Mesenchymal stem cell (in vitro differentiated cells and primary cell): ENCODE results near the gene SAMD10.
"Not testable (repeated sequence)": the region's sequence is repeated elsewhere in the genome, so short reads cannot be mapped to it uniquely, and the experiment has no call there.

Experiments used
- DNase-seq: peaks from one replicate; pipeline ENCODE4 v3.0.0-alpha.2; 2013
- H2AFZ ChIP-seq: one replicate; pipeline ENCODE4 v1.6.1; 2013; ENCODE audit warnings: low read depth, mild to moderate bottlenecking, control low read depth, inconsistent platforms, low read length, moderate library complexity
- H2AK5ac ChIP-seq: 2 replicates; pipeline ENCODE4 v1.6.1; 2013; ENCODE audit warnings: low read length, moderate library complexity, mild to moderate bottlenecking, inconsistent platforms; ENCODE audit not compliant: severe bottlenecking
- H2BK120ac ChIP-seq: one replicate; pipeline ENCODE4 v1.6.1; 2013; ENCODE audit warnings: low read depth, mild to moderate bottlenecking, inconsistent platforms, low read length, moderate library complexity
- H2BK12ac ChIP-seq, 2 experiments: one replicate each; pipeline ENCODE4 v1.6.1; 2013; ENCODE audit warnings: inconsistent platforms in 2 of 2, low read length in 2 of 2, mild to moderate bottlenecking in 2 of 2, moderate library complexity in 2 of 2, control low read depth in 1 of 2
- H2BK15ac ChIP-seq: one replicate; pipeline ENCODE4 v1.6.1; 2013; ENCODE audit warnings: mild to moderate bottlenecking, low read depth, inconsistent platforms; ENCODE audit not compliant: poor library complexity, severe bottlenecking
- H2BK5ac ChIP-seq: 2 replicates; pipeline ENCODE4 v1.6.1; 2013; ENCODE audit warnings: low read depth, mild to moderate bottlenecking, low read length, control low read depth, inconsistent platforms; ENCODE audit not compliant: poor library complexity, severe bottlenecking
- H3K14ac ChIP-seq, 2 experiments: one replicate each; pipeline ENCODE4 v1.6.1; 2013; ENCODE audit warnings: inconsistent platforms in 2 of 2, low read length in 2 of 2, control low read depth in 1 of 2, mild to moderate bottlenecking in 1 of 2, moderate library complexity in 1 of 2
- H3K18ac ChIP-seq, 2 experiments: one replicate each; pipeline ENCODE4 v1.6.1; 2013; ENCODE audit warnings: inconsistent platforms in 2 of 2, low read length in 2 of 2, control low read depth in 1 of 2, low read depth in 1 of 2, mild to moderate bottlenecking in 1 of 2
- H3K23ac ChIP-seq, 2 experiments: one replicate each; pipeline ENCODE4 v1.6.1; 2013; ENCODE audit warnings: inconsistent platforms in 2 of 2, low read length in 2 of 2, mild to moderate bottlenecking in 2 of 2, moderate library complexity in 2 of 2, control low read depth in 1 of 2
- H3K27ac ChIP-seq: 2 replicates; pipeline ENCODE4 v1.5.1; 2013; ENCODE audit warnings: mild to moderate bottlenecking, moderate library complexity, low read length, control low read depth, inconsistent platforms; ENCODE audit not compliant: poor library complexity, severe bottlenecking
- H3K27me3 ChIP-seq, 2 experiments: 2 replicates each; pipeline versions ENCODE4 v1.6.1 to v1.7.0; 2013; ENCODE audit warnings: low read length in 2 of 2, mild to moderate bottlenecking in 2 of 2, moderate library complexity in 2 of 2, control low read depth in 1 of 2, inconsistent platforms in 1 of 2; ENCODE audit not compliant: control insufficient read depth in 1 of 2, insufficient read depth in 1 of 2
- H3K36me3 ChIP-seq, 2 experiments: 2 replicates each; pipeline versions ENCODE4 v1.6.1 to v1.7.0; 2013; ENCODE audit warnings: low read length in 2 of 2, control low read depth in 1 of 2, inconsistent platforms in 1 of 2, low read depth in 1 of 2, mild to moderate bottlenecking in 1 of 2; ENCODE audit not compliant: insufficient read depth in 2 of 2, control insufficient read depth in 1 of 2
- H3K4ac ChIP-seq, 2 experiments: one replicate each; pipeline ENCODE4 v1.6.1; 2013; ENCODE audit warnings: inconsistent platforms in 2 of 2, low read length in 2 of 2, mild to moderate bottlenecking in 2 of 2, moderate library complexity in 2 of 2, control low read depth in 1 of 2, low read depth in 1 of 2
- H3K4me1 ChIP-seq: 2 replicates; pipeline ENCODE4 v1.6.1; 2013; ENCODE audit warnings: low read depth, low read length, control low read depth; ENCODE audit not compliant: control insufficient read depth, insufficient read depth
- H3K4me2 ChIP-seq: 2 replicates; pipeline ENCODE4 v1.6.1; 2013; ENCODE audit warnings: low read length, mild to moderate bottlenecking, inconsistent platforms; ENCODE audit not compliant: poor library complexity, severe bottlenecking
- H3K4me3 ChIP-seq, 2 experiments: 2 replicates each; pipeline versions ENCODE4 v1.5.1 to v1.7.0; 2013; ENCODE audit warnings: low read length in 2 of 2, mild to moderate bottlenecking in 2 of 2, control low read depth in 1 of 2, low read depth in 1 of 2; ENCODE audit not compliant: insufficient read depth in 1 of 2
- H3K79me1 ChIP-seq: replicated peaks from 2 replicates; pipeline ENCODE4 v1.6.1; 2013; ENCODE audit warnings: mild to moderate bottlenecking, control low read depth, low read length, inconsistent platforms; ENCODE audit not compliant: poor library complexity, severe bottlenecking
- H3K9ac ChIP-seq: 2 replicates; pipeline ENCODE4 v1.7.0; 2013; ENCODE audit warnings: mild to moderate bottlenecking, low read length, moderate library complexity
- H3K9me3 ChIP-seq: 2 replicates; pipeline ENCODE4 v1.7.0; 2013; ENCODE audit warnings: mild to moderate bottlenecking, low read length; ENCODE audit not compliant: control insufficient read depth
- H4K8ac ChIP-seq: one replicate; pipeline ENCODE4 v1.6.1; 2013; ENCODE audit warnings: inconsistent platforms, mild to moderate bottlenecking, low read length, moderate library complexity
- H4K91ac ChIP-seq: one replicate; pipeline ENCODE4 v1.6.1; 2013; ENCODE audit warnings: mild to moderate bottlenecking, low read length, inconsistent platforms
- WGBS: methylation state at CpG from one replicate; pipeline ENCODE4 v1.1.7; 2013; ENCODE audit warnings: mixed read lengths; 5-methylcytosine and 5-hydroxymethylcytosine counted together

The SAMD10 gene

DNA sequence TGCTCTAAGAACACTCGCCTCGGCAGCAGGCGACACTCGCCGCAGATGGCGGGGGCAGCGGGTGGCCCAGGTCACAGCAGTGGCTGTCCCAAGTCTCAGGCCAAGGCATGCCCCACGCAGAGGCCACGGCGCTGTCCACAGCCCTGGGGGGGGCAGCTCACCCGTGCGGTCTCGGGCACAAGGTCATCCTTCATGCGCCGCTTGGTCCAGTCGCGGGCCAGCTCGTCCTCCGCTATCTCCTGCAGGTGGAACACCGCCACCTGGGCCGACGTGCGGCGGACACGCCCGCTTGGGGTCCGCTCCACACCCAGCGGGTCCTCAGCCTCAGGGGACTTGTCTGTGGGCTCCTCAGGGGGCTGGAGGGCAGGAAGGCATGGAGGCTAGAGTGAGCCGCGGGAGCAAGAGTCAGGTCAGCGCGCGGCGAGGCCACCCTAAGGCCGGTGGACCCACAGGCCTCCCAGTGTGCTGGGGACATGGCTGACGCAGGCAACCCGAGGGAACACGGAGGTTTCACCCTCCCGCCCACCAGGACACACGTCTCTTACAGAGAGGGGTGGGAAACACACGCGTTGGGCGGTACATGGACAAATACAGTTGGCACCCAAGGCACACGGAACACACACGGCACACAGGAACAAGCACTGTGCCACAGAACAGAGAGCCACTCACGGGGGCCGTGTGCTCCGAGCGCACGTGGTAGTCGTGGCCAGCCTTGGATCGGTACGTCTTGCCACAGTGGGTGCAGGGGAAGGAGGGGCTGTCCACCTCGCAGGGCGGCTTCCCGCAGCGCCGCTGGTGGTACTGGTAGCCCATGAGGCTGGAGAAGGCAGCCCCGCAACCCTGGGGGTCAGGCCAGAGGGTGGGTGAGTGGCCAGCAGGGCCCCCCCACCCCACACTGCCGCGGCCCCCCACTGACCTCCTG, 16.8 kb downstream of the SAMD10 start:
- no peak overlapping the region for H2BK15ac ChIP-seq
- no peak overlapping the region for H3K4me2 ChIP-seq
- no peak overlapping the region for H2BK5ac ChIP-seq
- peaks cover 64 to 88% of the 10 kb centered on the region in 2 experiments for H3K36me3 ChIP-seq
- H3K23ac ChIP-seq = no peak overlapping the region
- H3K9me3 ChIP-seq = no peaks in the 10 kb centered on the region
- no peak overlapping the region for H3K27ac ChIP-seq
- no peak overlapping the region for H2BK120ac ChIP-seq
- H2AK5ac ChIP-seq = no peak overlapping the region
- H4K8ac ChIP-seq = no peak overlapping the region
- no peak overlapping the region for H3K4me3 ChIP-seq
- no peak overlapping the region for H3K9ac ChIP-seq
- peaks cover 29% of the 10 kb centered on the region for H3K79me1 ChIP-seq
- H3K27me3 ChIP-seq = no peaks in the 10 kb centered on the region
- H3K4me1 ChIP-seq = peaks cover 16% of the 10 kb centered on the region
- H3K14ac ChIP-seq = no peak overlapping the region
- H3K4ac ChIP-seq = no peak overlapping the region
- no peak overlapping the region for H4K91ac ChIP-seq
- H3K18ac ChIP-seq = no peak overlapping the region
- no peak overlapping the region for H2AFZ ChIP-seq
- DNase-seq = no peak
- no peak overlapping the region for H2BK12ac ChIP-seq
- 98% methylated on average over 60 of the region's 61 CpGs for WGBS

DNA sequence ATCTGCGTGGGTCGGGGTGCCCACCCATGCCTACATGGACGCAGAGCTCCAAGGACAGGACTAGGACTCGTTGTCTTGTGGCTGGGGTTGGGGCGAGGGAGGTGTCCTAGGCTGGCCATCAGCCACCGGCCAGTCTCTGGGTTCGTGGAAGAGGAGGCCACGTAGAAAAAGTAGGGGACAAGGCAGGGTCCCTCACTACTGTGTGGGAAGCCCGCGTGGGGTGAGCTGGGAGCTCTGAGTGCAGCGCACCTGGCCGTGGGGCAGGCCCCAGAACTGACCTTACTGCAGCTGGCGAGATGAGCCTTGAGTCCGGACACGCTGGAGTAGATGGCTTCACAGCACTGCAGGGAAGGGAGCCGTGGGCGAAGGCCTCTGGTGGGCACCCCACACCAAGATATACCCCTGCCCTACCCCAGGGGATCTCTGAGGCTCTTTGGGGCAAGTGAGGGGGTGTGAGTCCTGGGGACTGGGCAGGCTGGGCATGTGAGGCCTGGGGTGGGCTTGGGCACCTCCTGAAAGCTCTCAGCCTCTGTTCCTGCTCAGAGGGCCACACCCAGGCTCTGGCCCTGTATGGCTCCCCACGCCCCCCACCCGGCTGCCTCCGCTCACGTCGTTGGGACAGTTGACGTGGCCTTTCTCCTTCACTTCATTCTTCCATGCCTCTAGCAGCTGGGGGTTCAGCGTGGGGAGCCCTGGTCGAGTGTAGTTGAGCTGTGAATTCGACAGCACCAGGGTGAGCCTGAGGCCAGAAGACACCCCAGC, 17.6 kb downstream of the SAMD10 start:
- H3K23ac ChIP-seq = no peak overlapping the region

DNA sequence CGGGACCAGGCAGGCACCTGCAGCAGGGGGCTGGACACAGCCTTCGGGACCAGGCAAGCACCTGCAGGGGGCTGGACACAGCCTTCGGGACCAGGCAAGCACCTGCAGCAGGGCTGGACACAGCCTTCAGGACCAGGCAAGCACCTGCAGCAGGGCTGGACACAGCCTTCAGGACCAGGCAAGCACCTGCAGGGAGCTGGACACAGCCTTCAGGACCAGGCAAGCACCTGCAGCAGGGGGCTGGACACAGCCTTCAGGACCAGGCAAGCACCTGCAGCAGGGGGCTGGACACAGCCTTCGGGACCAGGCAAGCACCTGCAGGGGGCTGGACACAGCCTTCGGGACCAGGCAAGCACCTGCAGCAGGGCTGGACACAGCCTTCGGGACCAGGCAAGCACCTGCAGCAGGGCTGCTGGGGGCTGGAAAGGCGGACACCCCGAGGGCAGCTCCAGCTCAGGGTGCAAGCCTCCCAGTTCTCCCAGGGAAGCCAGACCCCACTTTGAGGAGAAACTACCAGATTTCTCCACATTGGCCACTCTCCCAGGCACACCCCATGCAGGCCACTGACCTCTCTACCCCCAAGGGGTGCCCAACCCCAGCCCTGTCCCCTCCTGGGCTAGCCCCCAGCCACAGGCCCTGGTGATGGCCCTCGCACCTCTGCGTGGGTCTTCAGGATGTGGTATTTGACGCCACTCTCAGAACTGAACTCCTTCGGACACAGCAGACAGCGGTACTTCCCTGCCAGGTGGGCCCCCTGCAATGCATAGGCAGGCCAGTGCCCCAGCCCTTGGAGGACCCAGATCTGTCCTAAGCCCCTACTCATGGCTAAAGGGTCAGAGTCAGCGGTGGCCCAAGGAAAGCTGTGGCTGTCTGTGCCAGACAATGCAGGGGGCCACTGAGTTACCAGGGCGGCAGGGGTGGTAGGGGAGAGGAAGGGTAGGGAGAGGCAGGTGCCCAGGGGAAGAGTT, 18.5 kb downstream of the SAMD10 start:
- H2BK12ac ChIP-seq, H4K91ac ChIP-seq, H3K9ac ChIP-seq, DNase-seq, H3K14ac ChIP-seq, H2AFZ ChIP-seq, H3K18ac ChIP-seq, H3K9me3 ChIP-seq, H3K23ac ChIP-seq, H2BK5ac ChIP-seq, H3K27me3 ChIP-seq, H2AK5ac ChIP-seq, H3K4ac ChIP-seq, H2BK15ac ChIP-seq, H2BK120ac ChIP-seq, H3K4me2 ChIP-seq, H3K27ac ChIP-seq, H3K4me3 ChIP-seq, H4K8ac ChIP-seq: not testable (repeated sequence)
- WGBS = 96% methylated on average over 13 of the region's 15 CpGs
- H3K79me1 ChIP-seq = peaks cover 21% of the 10 kb centered on the region
- H3K36me3 ChIP-seq = peaks cover 47 to 74% of the 10 kb centered on the region in 2 experiments
- H3K4me1 ChIP-seq = peaks cover 23% of the 10 kb centered on the region

More for the DNA sequence above, 17.6 kb downstream of the SAMD10 start:
- Histone ChIP-seq H4K8ac (no peak overlapping the region), H3K4me2 (no peak overlapping the region), H2BK12ac (no peak overlapping the region), H4K91ac (no peak overlapping the region), H2BK120ac (no peak overlapping the region), H3K4me1 (peaks cover 23% of the 10 kb centered on the region), H2BK15ac (no peak overlapping the region), H2AK5ac (no peak overlapping the region), H3K9ac (no peak overlapping the region), H3K9me3 (no peaks in the 10 kb centered on the region), H3K27ac (no peak overlapping the region), H2AFZ (no peak overlapping the region), H3K4me3 (no peak overlapping the region), H3K4ac (no peak overlapping the region), H3K14ac (no peak overlapping the region), H2BK5ac (no peak overlapping the region), H3K79me1 (peaks cover 25% of the 10 kb centered on the region), H3K27me3 (no peaks in the 10 kb centered on the region), H3K36me3 (peaks cover 56 to 81% of the 10 kb centered on the region in 2 experiments), H3K18ac (no peak overlapping the region)
- WGBS = 96% methylated on average over 20 of the region's 26 CpGs
- DNase-seq = no peak
